GM21825 (cell line): ENCODE measurements around the gene SYCE3.

ENCODE experiments used
- ATAC-seq: cut with Tn5 transposase; IDR thresholded peaks from one replicate; pipeline ENCODE4 v1.9.1; 2021; ENCODE audit warnings: mild to moderate bottlenecking, moderate library complexity; ENCODE audit not compliant: unreplicated experiment

Gene SYCE3

GRCh38 chr22:50576806-50577696 lies 14.3 kb upstream of the SYCE3 start:
- ATAC-seq: no peak

GRCh38 chr22:50576070-50576469 lies 13.4 kb upstream of the SYCE3 start:
- ATAC-seq: no peak

- no peak for ATAC-seq
These were observed 12.8 kb upstream of the SYCE3 start for GRCh38 chr22:50575426-50575941.

GRCh38 chr22:50574383-50574755 lies 11.7 kb upstream of the SYCE3 start:
- ATAC-seq: no peak

GRCh38 chr22:50573491-50574382 lies 11.0 kb upstream of the SYCE3 start:
- ATAC-seq: no peak

- no peak for ATAC-seq
These were observed 10.2 kb upstream of the SYCE3 start for GRCh38 chr22:50572965-50573364.

- ATAC-seq: no peak
These were observed 8.8 kb upstream of the SYCE3 start for GRCh38 chr22:50571264-50572175.

- ATAC-seq: no peak
These were observed 8.1 kb upstream of the SYCE3 start for GRCh38 chr22:50570861-50571260.

GRCh38 chr22:50569896-50570535 lies 7.3 kb upstream of the SYCE3 start:
- ATAC-seq: no peak

- no peak for ATAC-seq
These were observed 6.3 kb upstream of the SYCE3 start for GRCh38 chr22:50569041-50569459.

GRCh38 chr22:50568626-50569025 lies 5.9 kb upstream of the SYCE3 start:
- no peak for ATAC-seq

- ATAC-seq: no peak
These were observed 5.1 kb upstream of the SYCE3 start for GRCh38 chr22:50567721-50568252.

- no peak for ATAC-seq
These were observed 1.6 kb upstream of the SYCE3 start for GRCh38 chr22:50564289-50564688.

- no peak for ATAC-seq
These were observed 868 bp upstream of the SYCE3 start for GRCh38 chr22:50563413-50564160.

- no peak for ATAC-seq
These were observed 1.0 kb downstream of the SYCE3 start for GRCh38 chr22:50561401-50562358.

- ATAC-seq: no peak
These were observed 2.7 kb downstream of the SYCE3 start for GRCh38 chr22:50560034-50560433.

GRCh38 chr22:50556703-50557102 lies 6.0 kb downstream of the SYCE3 start:
- no peak for ATAC-seq

- ATAC-seq: no peak
These were observed 9.4 kb downstream of the SYCE3 start for GRCh38 chr22:50553310-50553709.
